GM23248 (cell line): ENCODE results near the gene PAPPA2.

Experiments
- EZH2 ChIP-seq: fragments of 200-600 bp; sonication (generic); IDR thresholded peaks from 2 replicates; pipeline ENCODE4 v1.6.1; 2018; ENCODE audit warnings: antibody characterized with exemption, mild to moderate bottlenecking; ENCODE audit not compliant: insufficient read depth, poor library complexity, severe bottlenecking
- EZH2phosphoT487 ChIP-seq: fragments of 200-600 bp; sonication (generic); IDR thresholded peaks from 2 replicates; pipeline ENCODE4 v1.6.1; 2018; ENCODE audit warnings: antibody characterized with exemption, moderate library complexity, mild to moderate bottlenecking, low read depth; ENCODE audit not compliant: insufficient read depth

- TF ChIP-seq EZH2 (no peak), EZH2phosphoT487 (no peak)
Observed at GRCh38 chr1:176885751-176886150, 422.8 kb downstream of the PAPPA2 start.
